Measurements from ENCODE around the gene IL11.
A peak's percentile ranks its signal among the peaks of the same experiment; 100 is the strongest.

GRCh38 chr19:55339105-55339888 is 31.0 kb downstream of the IL11 start, which contains the start of gene KMT5C:
- TF ChIP-seq REST (IDR thresholded peaks at IDR 0.05; ENCODE audit: low read depth) (no peak), USF1 (IDR thresholded peaks at IDR 0.05) (no peak), EP300 (IDR thresholded peaks at IDR 0.05; ENCODE audit: borderline replicate concordance) (no peak), TAF1 (IDR thresholded peaks at IDR 0.05; ENCODE audit: low read depth) (no peak), EGR1 (IDR thresholded peaks at IDR 0.05) (peak; percentile 37; the same call in 1 of the 2 replicates), MAX (IDR thresholded peaks at IDR 0.05) (peak; percentile 59; the same call in 1 of the 2 replicates), ZBTB7A (IDR thresholded peaks at IDR 0.05; ENCODE audit: low read depth) (no peak), TCF12 (IDR thresholded peaks at IDR 0.05; ENCODE audit: low read depth) (peak; percentile 21; the same call in 1 of the 2 replicates)

Measured in Ishikawa (cell line).